Mesendoderm (in vitro differentiated cells): Measurements from ENCODE around the gene CAMK2A.

Experiments used
- DNase-seq: peaks from one replicate; pipeline ENCODE4 v3.0.0; 2013
- H2AK5ac ChIP-seq: 2 replicates; pipeline ENCODE4 v1.6.1; 2013; ENCODE audit warnings: low read length, inconsistent platforms
- H2BK120ac ChIP-seq: 2 replicates; pipeline ENCODE4 v1.6.1; 2013; ENCODE audit warnings: low read depth, mild to moderate bottlenecking, low read length, moderate library complexity, mixed read lengths
- H2BK15ac ChIP-seq: replicated peaks from 2 replicates; pipeline ENCODE4 v1.6.1; 2013; ENCODE audit warnings: low read depth, mild to moderate bottlenecking, moderate library complexity
- H2BK5ac ChIP-seq: 2 replicates; pipeline ENCODE4 v1.6.1; 2013; ENCODE audit warnings: low read length, inconsistent platforms
- H3K18ac ChIP-seq: 2 replicates; pipeline ENCODE4 v1.6.1; 2013; ENCODE audit warnings: mild to moderate bottlenecking, low read length, mixed read lengths
- H3K23ac ChIP-seq: one replicate; pipeline ENCODE4 v1.6.1; 2013; ENCODE audit warnings: low read length
- H3K27ac ChIP-seq: 2 replicates; pipeline ENCODE4 v1.5.1; 2013; ENCODE audit warnings: low read depth, mild to moderate bottlenecking, inconsistent platforms, low read length, moderate library complexity
- H3K27me3 ChIP-seq: 2 replicates; pipeline ENCODE4 v1.6.1; 2013; ENCODE audit warnings: low read length, control low read depth, mild to moderate bottlenecking, inconsistent platforms; ENCODE audit not compliant: insufficient read depth, poor library complexity
- H3K36me3 ChIP-seq: 2 replicates; pipeline ENCODE4 v1.6.1; 2013; ENCODE audit warnings: low read length, inconsistent platforms; ENCODE audit not compliant: control insufficient read depth, insufficient read depth
- H3K4ac ChIP-seq: one replicate; pipeline ENCODE4 v1.6.1; 2013; ENCODE audit warnings: low read depth, mild to moderate bottlenecking, low read length, moderate library complexity
- H3K4me1 ChIP-seq: 2 replicates; pipeline ENCODE4 v1.6.1; 2013; ENCODE audit warnings: low read depth, low read length, inconsistent platforms; ENCODE audit not compliant: control insufficient read depth
- H3K4me2 ChIP-seq: 2 replicates; pipeline ENCODE4 v1.6.1; 2013; ENCODE audit warnings: low read length
- H3K4me3 ChIP-seq: 2 replicates; pipeline ENCODE4 v1.5.1; 2013; ENCODE audit warnings: mild to moderate bottlenecking, low read length
- H3K56ac ChIP-seq: one replicate; pipeline ENCODE4 v1.6.1; 2013; ENCODE audit warnings: low read length
- H3K79me1 ChIP-seq: 2 replicates; pipeline ENCODE4 v1.6.1; 2013; ENCODE audit warnings: low read length, inconsistent platforms
- H3K79me2 ChIP-seq: 2 replicates; pipeline ENCODE4 v1.6.1; 2013; ENCODE audit warnings: mild to moderate bottlenecking, low read length; ENCODE audit not compliant: control insufficient read depth, insufficient read depth
- H3K9ac ChIP-seq: 2 replicates; pipeline ENCODE4 v1.6.1; 2013; ENCODE audit warnings: low read length, inconsistent platforms
- H4K5ac ChIP-seq: one replicate; pipeline ENCODE4 v1.6.1; 2013; ENCODE audit warnings: low read length
- H4K8ac ChIP-seq: one replicate; pipeline ENCODE4 v1.6.1; 2013; ENCODE audit warnings: low read depth, mild to moderate bottlenecking, control low read depth, low read length, moderate library complexity
- WGBS: extraction: QIAGEN DNeasy Blood & Tissue Kit; methylation state at CpG from one replicate; pipeline ENCODE4 v1.1.7; 2013; ENCODE audit warnings: low lambda C conversion rate, missing lambda C conversion rate; ENCODE audit not compliant: insufficient coverage; ENCODE audit errors: extremely low coverage; 5-methylcytosine and 5-hydroxymethylcytosine counted together

Gene CAMK2A

GRCh38 chr5:150329881-150330876 lies 40.6 kb upstream of the CAMK2A start:
- no peak overlapping the region for H2BK5ac ChIP-seq
- no peak overlapping the region for H3K27ac ChIP-seq

GRCh38 chr5:150329038-150329437 lies 39.5 kb upstream of the CAMK2A start:
- Histone ChIP-seq H3K4ac (no peak overlapping the region), H2BK5ac (no peak overlapping the region), H3K27me3 (no peaks in the 10 kb centered on the region), H3K4me1 (no peaks in the 10 kb centered on the region), H3K9ac (no peak overlapping the region), H3K27ac (no peak overlapping the region), H3K79me1 (no peaks in the 10 kb centered on the region), H4K8ac (no peak overlapping the region), H3K4me2 (no peak overlapping the region), H4K5ac (no peak overlapping the region), H3K4me3 (no peak overlapping the region), H3K79me2 (no peaks in the 10 kb centered on the region), H3K18ac (no peak overlapping the region), H2BK15ac (no peak overlapping the region), H2AK5ac (no peak overlapping the region), H3K36me3 (no peaks in the 10 kb centered on the region), H2BK120ac (no peak overlapping the region), H3K56ac (no peak overlapping the region), H3K23ac (no peak overlapping the region)
- WGBS, result no CpG with 5 or more reads among the region's 2 CpGs
- DNase-seq, result no peak

More at GRCh38 chr5:150329881-150330876, 40.6 kb upstream of the CAMK2A start:
- Histone ChIP-seq H3K4me3 (no peak overlapping the region), H3K4ac (no peak overlapping the region), H3K4me2 (no peak overlapping the region), H3K36me3 (no peaks in the 10 kb centered on the region), H3K27me3 (no peaks in the 10 kb centered on the region), H3K18ac (no peak overlapping the region), H2AK5ac (no peak overlapping the region), H3K79me2 (no peaks in the 10 kb centered on the region), H3K9ac (no peak overlapping the region), H2BK15ac (no peak overlapping the region), H2BK120ac (no peak overlapping the region), H3K23ac (no peak overlapping the region), H4K8ac (no peak overlapping the region), H3K4me1 (no peaks in the 10 kb centered on the region), H3K79me1 (no peaks in the 10 kb centered on the region), H4K5ac (no peak overlapping the region), H3K56ac (no peak overlapping the region)
- DNase-seq, result no peak
- WGBS, result no CpG with 5 or more reads among the region's 17 CpGs

DNA sequence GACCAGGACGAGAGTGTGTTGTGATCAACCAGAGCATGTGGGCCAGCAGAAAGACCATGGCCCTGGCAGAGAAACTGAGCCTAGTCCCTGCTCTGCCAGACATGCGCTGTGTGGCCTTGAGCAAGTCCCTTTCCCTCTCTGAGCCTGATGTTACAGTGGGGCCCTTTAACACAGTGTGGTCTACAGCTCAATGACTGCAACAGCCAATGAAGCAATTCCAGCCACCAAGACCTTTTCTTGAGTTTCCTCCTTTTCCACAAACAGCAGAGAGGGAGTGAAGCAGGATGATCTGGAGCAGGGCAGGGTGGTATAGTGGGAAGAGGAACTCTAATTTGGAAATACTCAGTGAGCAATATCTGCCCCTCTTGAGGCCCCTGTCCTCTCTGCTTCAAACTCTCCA lies 38.9 kb upstream of the CAMK2A start:
- Histone ChIP-seq H2BK15ac (no peak overlapping the region), H3K4me1 (no peaks in the 10 kb centered on the region), H3K23ac (no peak overlapping the region), H3K79me1 (no peaks in the 10 kb centered on the region), H3K9ac (no peak overlapping the region), H3K4me3 (no peak overlapping the region), H2BK120ac (no peak overlapping the region), H3K4ac (no peak overlapping the region), H3K27ac (no peak overlapping the region), H4K8ac (no peak overlapping the region), H3K56ac (no peak overlapping the region), H4K5ac (no peak overlapping the region), H3K4me2 (no peak overlapping the region), H3K36me3 (no peaks in the 10 kb centered on the region), H2AK5ac (no peak overlapping the region), H3K27me3 (no peaks in the 10 kb centered on the region), H3K79me2 (no peaks in the 10 kb centered on the region), H2BK5ac (no peak overlapping the region), H3K18ac (no peak overlapping the region)
- no CpG with 5 or more reads among the region's 2 CpGs for WGBS
- no peak for DNase-seq

DNA sequence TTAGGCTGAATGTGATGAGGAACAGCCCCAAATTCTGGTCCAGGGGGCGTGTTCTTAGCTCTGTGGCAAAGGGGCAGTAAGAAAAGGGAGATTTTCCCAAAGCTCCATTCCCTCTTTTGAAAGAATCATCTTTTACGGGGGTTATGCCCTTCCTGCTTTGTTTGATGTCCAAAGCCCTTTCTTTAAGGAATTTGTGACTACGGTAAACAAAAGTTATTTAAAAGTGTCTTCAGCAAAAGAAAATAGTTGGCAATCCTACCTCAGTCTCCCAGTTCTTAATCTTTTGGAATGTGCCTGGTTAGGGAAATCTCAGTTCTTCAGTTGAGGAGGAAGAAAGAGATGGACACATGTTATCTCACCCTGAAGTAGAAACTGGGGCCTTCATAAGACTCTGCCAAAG lies 37.6 kb upstream of the CAMK2A start:
- H3K79me2 ChIP-seq, result no peaks in the 10 kb centered on the region
- H2BK120ac ChIP-seq, result no peak overlapping the region
- no peak overlapping the region for H2AK5ac ChIP-seq
- no peak overlapping the region for H2BK15ac ChIP-seq
- H3K23ac ChIP-seq, result no peak overlapping the region
- no peaks in the 10 kb centered on the region for H3K36me3 ChIP-seq
- no CpG with 5 or more reads among the region's 3 CpGs for WGBS
- no peak for DNase-seq
- H3K4me2 ChIP-seq, result no peak overlapping the region
- no peak overlapping the region for H4K8ac ChIP-seq
- no peak overlapping the region for H3K4me3 ChIP-seq
- no peak overlapping the region for H3K18ac ChIP-seq
- no peaks in the 10 kb centered on the region for H3K27me3 ChIP-seq
- no peak overlapping the region for H3K27ac ChIP-seq
- no peak overlapping the region for H2BK5ac ChIP-seq
- no peak overlapping the region for H3K56ac ChIP-seq
- no peak overlapping the region for H3K9ac ChIP-seq
- no peak overlapping the region for H4K5ac ChIP-seq
- H3K4ac ChIP-seq, result no peak overlapping the region
- no peaks in the 10 kb centered on the region for H3K79me1 ChIP-seq
- no peaks in the 10 kb centered on the region for H3K4me1 ChIP-seq

GRCh38 chr5:150326707-150327106 lies 37.1 kb upstream of the CAMK2A start:
- Histone ChIP-seq H2BK5ac (no peak overlapping the region), H3K4me3 (no peak overlapping the region), H3K9ac (no peak overlapping the region), H3K4me2 (no peak overlapping the region), H2BK120ac (no peak overlapping the region), H3K23ac (no peak overlapping the region), H4K5ac (no peak overlapping the region), H3K4me1 (no peaks in the 10 kb centered on the region), H3K18ac (no peak overlapping the region), H2AK5ac (no peak overlapping the region), H4K8ac (no peak overlapping the region), H3K36me3 (no peaks in the 10 kb centered on the region), H3K79me1 (no peaks in the 10 kb centered on the region), H3K4ac (no peak overlapping the region), H3K79me2 (no peaks in the 10 kb centered on the region), H3K27ac (no peak overlapping the region), H2BK15ac (no peak overlapping the region), H3K56ac (no peak overlapping the region), H3K27me3 (no peaks in the 10 kb centered on the region)
- no peak for DNase-seq
- no CpG with 5 or more reads among the region's 2 CpGs for WGBS
